Hippocampal formation (tissue), 2 donors: ENCODE measurements around the gene SSH2.

ENCODE experiments used
- DNase-seq, 2 donors: peaks; one replicate each; lab custom pipeline; 2025; lab: John Stamatoyannopoulos, UW

SSH2 gene

DNA sequence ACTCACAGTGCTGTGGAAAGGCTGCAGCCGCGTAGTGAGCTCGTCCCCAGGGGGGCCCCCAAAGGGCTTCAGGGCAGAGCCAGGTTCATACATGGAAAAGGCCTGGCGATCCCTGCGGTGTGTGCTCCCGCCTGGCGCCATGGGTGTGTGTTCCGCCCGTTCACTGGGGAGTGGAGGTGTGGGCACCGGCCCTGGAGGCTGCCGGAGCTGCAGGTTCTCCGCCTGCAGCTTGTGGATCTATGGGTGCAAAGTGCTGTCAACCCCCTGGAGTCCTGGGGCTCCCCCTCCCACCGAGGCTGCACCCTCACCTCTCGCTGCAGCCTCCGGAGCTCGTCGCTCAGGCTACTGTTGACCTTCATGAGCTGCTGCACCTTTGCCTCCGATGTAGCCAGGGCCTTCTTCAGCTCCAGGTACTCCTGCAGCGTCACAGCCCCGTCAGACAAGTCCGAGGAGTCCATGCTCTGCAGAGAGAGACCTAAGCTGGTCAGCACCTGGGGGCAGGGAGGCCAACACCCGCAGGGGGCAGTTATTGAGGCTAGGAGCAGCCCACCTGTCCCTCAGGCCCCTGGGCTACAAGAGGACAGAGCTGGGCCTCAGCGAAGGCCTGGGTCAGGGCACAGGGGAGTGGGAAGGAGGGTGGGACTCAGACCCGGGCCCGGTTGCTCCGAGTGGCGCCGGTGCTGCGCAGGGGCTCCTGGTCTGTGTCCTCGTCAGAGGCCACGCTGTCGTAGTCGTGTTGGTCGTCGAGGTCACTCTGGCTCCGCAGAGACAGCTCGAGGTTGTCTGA lies 353.6 kb downstream of the SSH2 start:
- no peak for DNase-seq
